Iris pigment epithelial cell (primary cell): ENCODE data around the gene MYO9B.
A peak's percentile ranks its signal among the peaks of the same experiment; 100 is the strongest.

Source experiments
- DNase-seq: peaks from one replicate; pipeline ENCODE4 v3.0.0-alpha.2; 2011; ENCODE audit warnings: low read depth

Gene MYO9B

GRCh38 chr19:17213334-17213733 lies 137.8 kb downstream of the MYO9B start:
- DNase-seq, result no peak

GRCh38 chr19:17214508-17215126 lies 139.0 kb downstream of the MYO9B start:
- DNase-seq, result no peak

GRCh38 chr19:17215127-17215971 lies 139.8 kb downstream of the MYO9B start, which contains the start of gene USE1:
Gene USE1, plus strand, starts transcription at chr19:17215357. Its CDS starts 49 bp downstream, at chr19:17215406.
- peak; percentile 90 for DNase-seq

GRCh38 chr19:17216058-17216670 lies 140.6 kb downstream of the MYO9B start:
- DNase-seq, result no peak

- DNase-seq, result no peak
These were observed 143.7 kb downstream of the MYO9B start for GRCh38 chr19:17219286-17219685.

GRCh38 chr19:17220207-17220758 lies 144.7 kb downstream of the MYO9B start:
- peak; percentile 84 for DNase-seq

GRCh38 chr19:17225053-17225452 lies 149.5 kb downstream of the MYO9B start:
- DNase-seq, result no peak

GRCh38 chr19:17226002-17226933 lies 150.7 kb downstream of the MYO9B start, which contains the start of gene OCEL1:
Gene OCEL1, plus strand, starts transcription at chr19:17226226. Its CDS starts 22 bp downstream, at chr19:17226248.
- peak; percentile 98 for DNase-seq

- no peak for DNase-seq
These were observed 152.3 kb downstream of the MYO9B start for GRCh38 chr19:17227798-17228367.

- DNase-seq, result no peak
These were observed 154.3 kb downstream of the MYO9B start for GRCh38 chr19:17229890-17230289.

GRCh38 chr19:17232258-17232657 lies 156.7 kb downstream of the MYO9B start:
- DNase-seq, result no peak

GRCh38 chr19:17234911-17235299 lies 159.3 kb downstream of the MYO9B start:
- peak; percentile 55 for DNase-seq

GRCh38 chr19:17235300-17235970 lies 159.9 kb downstream of the MYO9B start:
- DNase-seq, result peak; percentile 81

- DNase-seq, result no peak
These were observed 160.6 kb downstream of the MYO9B start for GRCh38 chr19:17235971-17236777.

GRCh38 chr19:17236811-17237543 lies 161.4 kb downstream of the MYO9B start:
- DNase-seq, result no peak

GRCh38 chr19:17237747-17238706 lies 162.4 kb downstream of the MYO9B start:
- no peak for DNase-seq

GRCh38 chr19:17240062-17240752 lies 164.6 kb downstream of the MYO9B start:
- DNase-seq, result no peak
